ENCODE measurements around the gene TEN1. TPM values are rescaled to one million over a fixed set of nuclear protein-coding genes. Genes with fewer than 3 reads are reported as not detected.

Gene TEN1
- total and polyA plus RNA-seq, 9 of the 15 experiments (the other 6 are each of a cell fraction or from before 2014, with no cell fraction given), result 1.3 to 25.7 (median 10.1) TPM

DNA sequence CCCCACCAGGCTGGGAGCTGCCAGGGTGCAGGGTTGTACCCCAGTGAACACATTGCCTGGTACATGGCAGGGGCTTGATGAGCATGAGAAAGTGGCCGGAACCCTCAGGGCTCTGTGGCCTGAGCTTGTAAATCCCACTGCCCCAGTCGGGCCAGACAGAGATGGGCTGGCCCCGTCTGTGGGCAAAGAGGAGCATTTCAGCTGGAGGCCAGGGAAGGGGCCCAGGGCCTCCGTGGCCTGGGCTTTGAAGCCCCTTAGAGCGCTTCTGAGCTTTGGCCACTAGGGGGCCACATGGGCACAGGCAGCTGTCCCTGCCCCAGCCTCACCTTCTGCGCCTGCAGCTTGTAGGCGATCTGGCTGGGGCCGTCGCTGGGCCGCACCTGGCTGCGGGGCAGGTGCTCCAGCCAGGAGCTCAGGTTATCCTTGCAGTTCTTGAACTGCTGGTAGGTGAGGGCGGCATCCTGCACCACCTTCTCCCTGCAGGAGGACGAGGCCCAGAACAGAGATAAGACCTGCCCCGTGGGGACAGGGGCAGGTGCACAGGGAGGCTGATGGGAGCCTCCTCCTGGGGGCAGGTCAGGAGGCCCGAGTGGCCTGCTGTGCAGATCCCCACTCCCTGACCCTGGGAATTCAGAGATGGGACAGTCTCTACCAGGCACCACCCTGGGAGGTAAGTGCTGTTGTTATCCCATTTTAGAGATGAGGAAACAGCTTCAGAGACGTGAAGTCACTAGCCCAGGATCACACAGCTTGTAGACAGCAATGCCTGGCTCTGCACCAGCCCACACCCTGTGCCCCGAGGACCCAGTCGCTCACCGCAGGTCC is 35.3 kb downstream of the TEN1 start (continued):
- TF ChIP-seq KLF13 (tag; IDR thresholded peaks at IDR 0.05; ENCODE audit: borderline replicate concordance, low read depth) (no peak), HNRNPH1 (optimal IDR thresholded peaks at IDR 0.05; ENCODE audit: low read depth, low read length) (no peak), U2AF1 (optimal IDR thresholded peaks at IDR 0.05; ENCODE audit: low read depth, low read length) (no peak), TSC22D4 (tag; IDR thresholded peaks at IDR 0.05) (no peak), ZNF23 (CRISPR knock-in tag; IDR thresholded peaks at IDR 0.05) (no peak), SMARCA5 (IDR thresholded peaks at IDR 0.05) (no peak), SMAD4 (CRISPR knock-in tag; conservative IDR thresholded peaks at IDR 0.05) (no peak), PHTF2 (CRISPR knock-in tag; IDR thresholded peaks at IDR 0.05) (no peak), HMG20A (CRISPR knock-in tag; conservative IDR thresholded peaks at IDR 0.05) (no peak), CBX8 (IDR thresholded peaks at IDR 0.05; ENCODE audit: borderline replicate concordance, extremely low read depth, low read depth, low read length, poor library complexity, severe bottlenecking) (no peak), NCOA2 (IDR thresholded peaks at IDR 0.05; ENCODE audit: partially characterized antibody in 2 of 2) (no peak), XRCC4 (IDR thresholded peaks at IDR 0.05; ENCODE audit: extremely low read depth, insufficient read depth, insufficient read length) (no peak), CTBP1 (IDR thresholded peaks at IDR 0.05; ENCODE audit: borderline replicate concordance) (peak; percentile 56; the same call in 1 of the 2 replicates), PRPF4 (IDR thresholded peaks at IDR 0.05; ENCODE audit: insufficient read depth, low read depth, low read length, poor library complexity, severe bottlenecking) (no peak), ELF4 (CRISPR knock-in tag; IDR thresholded peaks at IDR 0.05) (no peak), NR1H2 (CRISPR knock-in tag; IDR thresholded peaks at IDR 0.05) (no peak), ZNF12 (CRISPR knock-in tag; IDR thresholded peaks at IDR 0.05) (no peak), TAL1 (IDR thresholded peaks at IDR 0.05) (no peak), ELF2 (CRISPR knock-in tag; IDR thresholded peaks at IDR 0.05) (no peak), MXI1 (IDR thresholded peaks at IDR 0.05; ENCODE audit: low read depth, low read length) (no peak), SMAD2 (IDR thresholded peaks at IDR 0.05; ENCODE audit: low read depth, low read length) (no peak), ZNF57 (CRISPR knock-in tag; IDR thresholded peaks at IDR 0.05) (no peak), ZNF384 (IDR thresholded peaks at IDR 0.05; ENCODE audit: low read depth, low read length) (no peak)
- TF ChIP-seq, protein P1, sequence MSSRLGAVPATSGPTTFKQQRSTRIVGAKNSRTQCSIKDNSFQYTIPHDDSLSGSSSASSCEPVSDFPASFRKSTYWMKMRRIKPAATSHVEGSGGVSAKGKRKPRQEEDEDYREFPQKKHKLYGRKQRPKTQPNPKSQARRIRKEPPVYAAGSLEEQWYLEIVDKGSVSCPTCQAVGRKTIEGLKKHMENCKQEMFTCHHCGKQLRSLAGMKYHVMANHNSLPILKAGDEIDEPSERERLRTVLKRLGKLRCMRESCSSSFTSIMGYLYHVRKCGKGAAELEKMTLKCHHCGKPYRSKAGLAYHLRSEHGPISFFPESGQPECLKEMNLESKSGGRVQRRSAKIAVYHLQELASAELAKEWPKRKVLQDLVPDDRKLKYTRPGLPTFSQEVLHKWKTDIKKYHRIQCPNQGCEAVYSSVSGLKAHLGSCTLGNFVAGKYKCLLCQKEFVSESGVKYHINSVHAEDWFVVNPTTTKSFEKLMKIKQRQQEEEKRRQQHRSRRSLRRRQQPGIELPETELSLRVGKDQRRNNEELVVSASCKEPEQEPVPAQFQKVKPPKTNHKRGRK (tag; IDR thresholded peaks at IDR 0.05), result no peak
- TF ChIP-seq, protein P2, sequence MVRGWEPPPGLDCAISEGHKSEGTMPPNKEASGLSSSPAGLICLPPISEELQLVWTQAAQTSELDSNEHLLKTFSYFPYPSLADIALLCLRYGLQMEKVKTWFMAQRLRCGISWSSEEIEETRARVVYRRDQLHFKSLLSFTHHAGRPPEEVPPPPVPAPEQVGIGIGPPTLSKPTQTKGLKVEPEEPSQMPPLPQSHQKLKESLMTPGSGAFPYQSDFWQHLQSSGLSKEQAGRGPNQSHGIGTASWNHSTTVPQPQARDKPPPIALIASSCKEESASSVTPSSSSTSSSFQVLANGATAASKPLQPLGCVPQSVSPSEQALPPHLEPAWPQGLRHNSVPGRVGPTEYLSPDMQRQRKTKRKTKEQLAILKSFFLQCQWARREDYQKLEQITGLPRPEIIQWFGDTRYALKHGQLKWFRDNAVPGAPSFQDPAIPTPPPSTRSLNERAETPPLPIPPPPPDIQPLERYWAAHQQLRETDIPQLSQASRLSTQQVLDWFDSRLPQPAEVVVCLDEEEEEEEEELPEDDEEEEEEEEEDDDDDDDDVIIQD (CRISPR knock-in tag; IDR thresholded peaks at IDR 0.05), result no peak
